ENCODE measurements around the gene SSBP4. TPM values are rescaled to one million over a fixed set of nuclear protein-coding genes. Genes with fewer than 3 reads are reported as not detected.
"Not testable (repeated sequence)": the region's sequence is repeated elsewhere in the genome, so short reads cannot be mapped to it uniquely, and the experiment has no call there.

The SSBP4 gene
- total RNA-seq, 1 experiment from 2014 or later: 44.6 TPM

DNA sequence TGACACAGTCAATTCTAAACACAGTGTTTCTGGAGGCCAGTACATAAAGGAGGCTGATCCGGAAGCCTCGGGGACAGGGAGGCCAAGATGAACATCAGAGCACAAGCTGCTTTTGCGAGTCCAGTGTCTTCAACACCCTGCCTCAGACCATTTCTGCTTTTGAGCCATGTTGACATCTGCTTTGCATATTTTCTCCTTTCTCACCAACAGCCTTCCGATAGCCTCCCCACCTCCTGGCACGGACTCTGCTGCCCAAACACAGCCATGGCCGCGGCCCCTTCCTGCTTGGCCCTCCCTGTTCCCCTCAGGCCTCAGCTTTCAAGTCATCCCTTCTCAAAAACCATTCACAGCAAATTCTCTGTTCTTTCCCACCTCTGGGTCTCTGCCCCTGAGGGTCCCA lies 25.4 kb upstream of the SSBP4 start:
- no peak for DNase-seq (ENCODE audit: low spot score)

- DNase-seq (ENCODE audit: low spot score): no peak
Measured at GRCh38 chr19:18396471-18397241, 22.5 kb upstream of the SSBP4 start.

- DNase-seq (ENCODE audit: low spot score): no peak
Measured at GRCh38 chr19:18397242-18398202, 21.7 kb upstream of the SSBP4 start, which contains the start of gene LRRC25. TSS of gene LRRC25 (minus strand) at chr19:18397622. CDS start at chr19:18396963, 659 bp downstream.

GRCh38 chr19:18399008-18399407 lies 20.2 kb upstream of the SSBP4 start:
- peak; percentile 89 for DNase-seq (ENCODE audit: low spot score)

DNA sequence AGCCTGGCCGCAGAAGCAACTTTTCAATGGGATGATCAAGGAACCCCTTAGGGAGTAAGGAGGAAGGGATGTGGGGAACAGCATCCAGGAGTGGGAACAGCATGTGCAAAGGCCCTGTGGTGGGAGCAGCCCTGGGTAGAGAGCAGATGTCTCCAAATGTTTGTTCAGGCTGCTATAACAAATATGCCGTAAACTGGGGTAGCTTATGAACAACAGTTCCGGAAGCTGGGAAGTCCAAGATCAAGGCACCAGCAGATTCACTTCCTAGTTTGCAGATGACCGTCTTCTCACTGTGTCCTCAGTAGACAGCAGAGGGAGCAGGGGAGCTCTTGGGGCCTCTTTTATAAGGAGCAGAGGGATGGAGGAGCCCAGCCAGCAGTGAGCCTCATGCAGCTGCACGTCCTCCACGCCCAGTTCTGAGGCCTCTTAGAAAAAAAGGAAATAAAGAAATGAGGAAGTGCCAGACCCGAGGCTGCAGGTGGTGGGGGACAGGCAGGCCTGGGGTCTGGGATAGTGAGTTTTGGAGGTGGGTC lies 17.6 kb upstream of the SSBP4 start:
- peak; percentile 72 for DNase-seq (ENCODE audit: low spot score)

DNA sequence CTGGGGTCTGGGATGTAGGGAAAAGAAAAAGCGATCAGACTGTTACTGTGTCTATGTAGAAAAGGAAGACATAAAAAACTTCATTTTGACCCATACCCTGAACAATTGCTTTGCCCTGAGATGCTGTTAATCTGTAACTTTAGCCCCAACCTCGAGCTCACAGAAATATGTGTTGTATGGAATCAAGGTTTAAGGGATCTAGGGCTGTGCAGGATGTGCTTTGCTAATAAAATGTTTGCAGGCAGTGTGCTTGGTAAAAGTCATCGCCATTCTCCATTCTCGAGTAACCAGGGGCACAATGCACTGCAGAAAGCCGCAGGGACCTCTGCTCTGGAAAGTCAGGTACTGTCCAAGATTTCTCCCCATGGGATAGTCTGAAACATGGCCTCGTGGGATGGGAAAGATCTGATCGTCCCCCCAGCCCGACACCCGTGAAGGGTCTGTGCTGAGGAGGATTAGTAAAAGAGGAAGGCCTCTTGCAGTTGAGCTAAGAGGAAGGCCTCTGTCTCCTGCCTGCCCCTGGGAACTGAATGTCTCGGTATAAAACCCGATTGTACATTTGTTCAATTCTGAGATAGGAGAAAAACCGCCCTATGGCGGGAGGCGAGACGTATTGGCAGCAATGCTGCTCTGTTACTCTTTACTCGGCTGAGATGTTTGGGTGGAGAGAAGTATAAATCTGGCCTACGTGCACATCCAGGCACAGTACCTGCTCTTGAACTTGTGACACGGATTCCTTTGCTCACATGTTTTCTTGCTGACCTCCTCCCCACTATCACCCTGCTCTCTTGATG lies 16.5 kb upstream of the SSBP4 start:
- DNase-seq (ENCODE audit: low spot score): not testable (repeated sequence)

DNA sequence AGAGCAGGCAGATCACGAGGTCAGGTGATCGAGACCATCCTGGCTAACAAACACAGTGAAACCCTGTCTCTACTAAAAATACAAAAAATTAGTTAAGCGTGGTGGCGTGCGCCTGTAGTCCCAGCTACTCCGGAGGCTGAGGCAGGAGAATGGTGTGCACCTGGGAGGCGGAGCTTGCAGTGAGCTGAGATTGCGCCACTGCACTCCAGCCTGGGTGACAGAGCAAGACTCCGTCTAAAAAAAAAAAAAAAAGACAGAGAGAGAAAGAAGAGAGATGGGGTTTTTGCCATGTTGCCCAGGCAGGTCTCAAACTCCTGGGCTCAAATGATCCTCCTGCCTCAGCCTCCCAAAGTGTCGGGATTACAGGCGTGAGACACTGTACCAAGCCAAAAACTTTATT lies 13.4 kb upstream of the SSBP4 start:
- DNase-seq (ENCODE audit: low spot score): not testable (repeated sequence)

DNA sequence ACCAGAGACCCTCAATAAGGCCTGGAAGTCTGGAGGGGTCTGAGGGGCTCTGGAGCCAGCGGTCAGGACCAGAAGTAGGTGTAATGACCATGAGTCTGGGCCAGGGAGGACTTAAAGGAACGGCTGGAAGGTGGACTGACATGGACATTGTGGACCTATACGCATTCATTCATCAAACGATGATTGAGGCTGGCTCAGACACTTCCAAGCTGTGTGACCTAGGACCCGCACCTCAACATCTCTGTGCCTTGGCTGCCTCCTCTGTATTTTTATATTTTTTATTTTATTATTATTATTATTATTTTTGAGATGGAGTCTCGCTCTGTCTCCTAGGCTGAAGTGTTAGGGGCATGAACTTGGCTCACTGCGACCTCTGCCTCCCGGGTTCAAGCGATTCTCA lies 12.4 kb upstream of the SSBP4 start:
- DNase-seq (ENCODE audit: low spot score): no peak

DNA sequence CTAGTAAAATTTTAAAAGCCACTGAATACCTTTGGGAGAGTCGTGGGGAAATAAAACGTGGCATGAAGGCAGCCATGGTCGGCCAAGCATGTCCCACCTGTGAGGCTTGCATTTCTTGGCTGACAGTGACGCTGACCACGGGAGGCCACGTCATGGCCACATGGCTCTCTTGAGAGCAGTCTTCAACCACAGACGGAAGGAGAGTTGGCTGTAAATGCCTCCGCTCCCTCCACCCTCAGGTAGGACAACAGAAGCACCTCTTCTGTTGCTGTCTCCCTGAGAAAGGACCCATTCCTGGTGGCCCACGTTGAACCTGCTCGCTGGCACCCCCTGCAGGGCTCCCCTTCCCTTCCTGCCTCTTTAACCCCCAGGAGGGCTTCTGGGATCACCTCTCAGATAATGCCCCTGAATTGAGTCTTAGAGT lies 11.1 kb upstream of the SSBP4 start:
- peak; percentile 51 for DNase-seq (ENCODE audit: low spot score)

DNA sequence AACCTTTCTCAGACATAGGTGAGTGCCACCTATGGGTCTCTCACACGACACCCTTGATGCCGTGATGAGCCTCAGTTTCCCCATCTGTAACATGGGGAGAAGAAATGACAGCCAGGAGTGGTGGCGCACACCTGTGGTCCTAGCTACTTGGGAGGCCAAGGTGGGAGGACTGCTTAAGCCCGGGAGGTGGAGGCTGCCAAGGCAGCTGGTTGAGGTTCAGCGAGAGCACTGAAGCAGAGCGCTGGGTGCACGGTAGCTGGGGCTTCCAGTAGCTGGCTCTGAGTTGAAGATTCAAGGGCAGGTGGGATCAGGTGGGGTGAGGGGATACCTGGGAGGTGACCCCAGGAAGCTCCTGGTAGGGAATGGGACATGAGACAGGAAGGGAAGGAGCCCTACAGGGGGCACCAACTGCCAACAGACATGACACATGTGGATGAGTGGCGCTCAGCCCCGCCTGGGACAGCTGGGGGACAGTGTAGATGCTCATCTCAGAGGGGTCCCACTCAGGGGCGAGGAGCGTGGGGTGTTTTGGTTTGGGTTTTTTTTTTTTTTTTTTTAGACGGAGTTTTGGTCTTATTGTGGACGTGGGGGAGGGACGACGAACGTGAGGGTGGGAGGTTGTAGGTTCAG lies 6.5 kb upstream of the SSBP4 start:
- no peak for DNase-seq (ENCODE audit: low spot score)

DNA sequence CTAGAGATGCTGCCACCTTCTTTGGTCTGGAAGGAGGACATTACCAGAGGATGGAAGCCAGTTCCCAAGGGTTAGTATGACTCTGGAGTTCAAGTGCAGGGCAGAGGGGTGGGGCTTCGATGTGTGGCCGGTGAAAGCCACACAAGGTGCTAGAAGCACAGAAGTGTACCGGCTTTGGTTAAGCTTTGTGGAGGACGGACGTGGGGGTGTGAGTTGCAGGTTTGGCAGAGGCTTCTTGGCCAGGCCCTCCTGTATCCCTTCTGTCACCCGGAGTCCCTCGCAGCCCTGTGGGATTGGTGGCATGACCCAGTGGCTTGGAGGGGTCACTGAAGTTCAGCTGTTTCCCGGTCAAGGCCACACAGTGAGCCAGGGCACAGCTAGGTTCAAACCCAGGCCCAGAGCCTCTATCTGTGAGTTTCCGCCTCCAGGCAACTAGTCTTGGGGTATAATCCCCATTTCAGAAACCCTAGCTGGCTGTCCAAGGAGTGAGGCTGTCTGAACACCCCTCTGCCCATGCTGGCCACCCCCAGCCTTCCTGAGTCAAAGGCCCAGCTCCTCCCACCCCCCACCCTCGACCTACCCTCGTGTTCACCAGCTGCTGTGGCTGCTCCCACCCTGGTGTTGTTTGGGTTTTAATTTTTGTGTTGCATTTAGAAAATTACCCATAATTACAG lies 4.6 kb upstream of the SSBP4 start:
- peak; percentile 85 for DNase-seq (ENCODE audit: low spot score)

DNA sequence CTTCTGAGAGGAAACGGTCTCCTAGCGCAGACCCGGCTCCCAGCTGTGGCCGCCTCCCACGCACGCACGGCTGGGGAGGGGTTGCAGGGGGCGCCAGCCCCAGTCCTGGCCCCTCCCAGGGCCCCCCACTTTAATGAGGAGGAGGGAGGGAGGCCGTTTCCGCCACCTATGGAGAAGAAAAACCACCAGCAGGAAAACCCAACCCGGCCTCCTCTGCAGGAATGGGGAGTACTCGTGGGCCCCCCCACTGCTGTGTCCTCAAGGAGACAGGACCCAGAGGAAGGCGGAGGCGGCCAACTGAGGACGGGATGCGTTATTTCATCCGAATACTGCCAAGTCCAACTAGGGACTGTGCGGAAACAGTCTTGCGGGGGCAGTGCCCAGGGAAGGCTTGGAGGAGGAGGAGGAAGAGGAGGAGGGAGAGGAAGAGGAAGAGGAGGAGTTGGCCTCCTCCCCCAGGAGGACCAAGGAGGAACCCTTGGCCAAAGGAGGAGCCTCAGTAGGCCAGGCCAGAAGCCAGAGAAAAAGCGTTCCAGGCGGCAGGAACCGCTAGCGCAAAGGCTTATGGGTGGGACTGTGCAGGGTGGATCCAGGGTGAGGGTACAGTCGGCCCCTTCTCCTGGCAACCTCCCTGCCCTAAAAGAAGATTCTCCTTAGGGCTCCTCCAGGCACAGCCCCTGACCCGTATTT lies 3.9 kb upstream of the SSBP4 start:
- peak; percentile 86 for DNase-seq (ENCODE audit: low spot score)

DNA sequence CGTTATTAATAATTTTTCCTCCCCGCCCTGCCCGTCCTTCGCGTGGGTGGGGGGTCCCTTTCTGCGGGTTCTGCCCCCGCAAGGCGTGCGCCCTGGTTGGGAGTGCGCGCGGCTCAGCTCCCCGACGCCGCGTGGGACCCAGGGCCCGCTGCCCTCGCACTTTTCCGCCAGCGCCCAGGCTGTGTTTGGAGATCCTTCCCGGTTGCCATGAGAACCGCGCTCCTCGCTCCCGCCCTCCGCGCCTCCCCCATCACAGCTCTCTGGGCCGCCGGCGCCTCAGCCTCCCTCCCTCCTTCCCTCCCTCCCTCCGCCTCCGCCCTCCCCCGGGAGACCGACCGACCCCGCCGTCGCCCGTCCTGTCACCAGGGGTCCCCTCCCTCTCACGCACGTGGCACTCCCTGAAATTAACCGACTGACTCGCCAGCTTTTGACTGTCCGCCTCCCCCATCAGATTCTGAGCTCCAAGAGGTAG lies 2.4 kb upstream of the SSBP4 start:
- peak; percentile 93 for DNase-seq (ENCODE audit: low spot score)

DNA sequence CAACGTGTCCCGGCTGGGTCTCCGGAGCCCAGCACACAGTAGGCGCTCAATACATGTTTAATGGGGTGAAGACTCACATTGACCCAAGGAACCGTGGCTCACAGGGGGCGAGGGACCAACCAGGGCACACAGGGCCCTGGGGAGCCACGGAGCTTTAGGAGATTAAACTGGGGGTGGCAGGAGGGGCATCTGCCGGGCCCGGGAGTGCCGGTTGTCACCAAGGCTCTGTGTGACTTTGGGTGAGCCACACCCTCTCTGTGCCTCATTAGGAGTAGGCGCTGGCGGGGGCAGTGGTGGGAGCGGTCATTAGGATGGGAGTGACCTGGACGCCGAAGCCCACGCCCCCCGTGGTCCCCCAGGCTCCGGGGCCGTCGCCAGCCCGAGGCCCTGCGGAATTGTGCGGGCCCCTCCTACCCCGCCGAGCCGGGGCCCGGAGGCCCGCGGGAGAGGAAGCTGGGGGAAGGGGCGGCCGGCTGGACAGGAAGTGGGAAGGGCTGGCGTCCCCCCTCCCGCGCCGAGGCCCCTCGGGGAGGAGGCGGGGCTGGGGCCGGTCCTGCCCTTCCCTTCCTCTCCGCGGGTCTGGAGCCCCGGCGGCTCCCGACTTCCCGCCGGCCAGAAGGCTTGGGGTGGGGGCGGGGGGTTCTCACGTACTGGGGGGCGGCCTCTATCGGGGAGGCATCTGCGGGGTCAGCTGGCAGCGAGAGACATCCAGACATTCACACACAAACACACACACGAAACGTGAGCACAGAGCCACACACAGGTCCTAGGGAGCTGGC lies 1.8 kb upstream of the SSBP4 start:
- peak; percentile 86 for DNase-seq (ENCODE audit: low spot score)

DNA sequence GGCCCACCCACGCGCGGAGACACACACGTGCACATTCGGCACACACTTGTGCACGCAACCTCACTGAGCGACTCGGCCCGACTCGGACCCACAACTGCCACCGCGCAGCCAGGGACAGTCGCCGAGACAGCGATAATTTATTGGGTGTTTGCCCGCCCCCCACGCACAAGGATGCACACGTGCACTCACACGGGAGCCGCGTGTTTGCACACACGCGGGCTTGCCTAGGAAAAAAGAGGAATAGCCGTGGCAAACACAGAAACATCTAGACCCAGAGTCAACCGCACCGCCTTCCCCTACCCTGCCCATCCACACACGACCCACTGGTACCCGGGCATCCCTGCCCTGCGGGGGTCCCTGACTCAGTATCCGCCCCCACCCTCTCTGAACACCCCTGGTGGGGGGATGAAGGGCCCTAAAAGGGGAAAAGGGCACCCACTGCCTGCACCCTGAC lies 1.1 kb upstream of the SSBP4 start:
- no peak for DNase-seq (ENCODE audit: low spot score)

DNA sequence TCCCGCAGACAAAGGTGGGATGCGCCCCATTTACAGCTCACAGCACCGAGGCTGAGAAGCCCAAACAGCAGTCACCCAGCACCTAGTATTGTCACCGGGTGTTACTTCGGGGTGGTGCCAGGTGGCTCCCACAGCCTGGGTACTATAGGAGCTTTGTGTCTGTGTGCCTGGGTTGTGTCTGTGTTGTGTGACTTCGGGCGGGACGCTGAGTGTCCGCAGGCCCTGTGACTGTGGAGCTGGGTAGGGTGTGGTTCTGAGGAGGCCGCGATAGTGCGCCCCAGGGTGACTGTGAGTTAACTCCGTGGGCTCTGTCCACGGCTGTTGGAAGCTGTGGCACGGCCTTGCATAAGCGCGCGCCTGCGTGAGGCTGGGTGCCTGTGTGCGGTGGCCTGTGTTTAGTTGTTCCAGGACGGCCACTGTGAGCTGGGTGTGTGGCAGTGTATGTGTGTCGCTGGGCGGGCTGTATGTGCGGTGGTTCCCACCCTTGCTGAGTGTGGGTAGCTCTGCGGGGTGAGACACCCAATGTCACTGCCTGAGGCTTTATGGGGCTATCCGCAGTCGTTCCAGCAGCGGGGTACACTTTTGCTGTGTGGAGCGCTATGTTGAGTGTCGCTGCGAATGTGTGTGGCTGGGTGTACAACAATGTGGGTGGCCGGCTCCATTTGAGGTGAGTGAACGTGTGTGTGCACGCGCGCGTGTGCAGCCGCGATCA lies 559 bp upstream of the SSBP4 start:
- DNase-seq (ENCODE audit: low spot score): peak; percentile 48

DNA sequence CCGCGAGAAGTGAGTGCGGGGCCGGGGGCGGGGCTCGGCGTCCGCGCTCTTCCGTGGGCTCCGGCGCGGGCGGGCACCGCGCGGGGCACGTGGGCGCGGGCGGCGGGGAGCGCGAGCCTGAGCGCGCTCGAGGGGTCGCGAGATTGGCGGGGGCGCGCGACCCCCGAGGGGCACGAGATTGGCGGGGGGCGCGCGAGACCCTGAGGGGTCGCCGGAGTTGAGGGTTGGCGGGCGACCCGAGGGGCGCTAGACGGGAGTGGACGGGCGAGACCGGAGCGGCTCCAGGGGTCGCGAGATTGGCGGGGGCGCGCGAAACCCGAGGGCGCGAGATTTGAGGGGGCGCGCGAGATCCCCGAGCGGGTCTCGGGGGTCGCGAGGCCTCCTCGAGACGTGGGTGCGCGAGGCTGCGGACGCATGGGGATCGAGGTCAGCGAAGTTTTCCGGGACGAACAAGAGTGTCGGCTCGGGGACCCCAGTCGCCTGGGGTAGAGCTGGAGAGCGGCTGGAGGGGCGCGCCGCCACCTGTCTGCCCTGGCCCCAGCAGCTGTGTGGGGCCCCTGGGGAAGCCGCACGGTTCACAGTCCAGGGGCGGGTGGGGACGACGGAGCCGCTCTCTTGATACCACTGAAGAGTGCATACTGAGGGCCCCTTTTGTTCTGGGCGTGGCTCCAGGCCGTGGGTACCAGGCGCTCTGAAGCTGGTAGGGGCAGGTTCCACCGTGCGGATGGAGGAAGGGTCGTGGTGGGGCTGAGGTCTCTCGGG lies 682 bp downstream of the SSBP4 start:
- DNase-seq (ENCODE audit: low spot score): no peak

Data from H4 (cell line).